ENCODE results near the gene RSBN1.

Gene RSBN1

GRCh38 chr1:113780374-113781146 lies 31.7 kb downstream of the RSBN1 start:
- TF ChIP-seq EZH2phosphoT487 (conservative IDR thresholded peaks at IDR 0.05; ENCODE audit: low read length), result no peak
- no peak for TF ChIP-seq CTCF (IDR thresholded peaks at IDR 0.05; ENCODE audit: insufficient read depth, low read length, poor library complexity, severe bottlenecking)
- Histone ChIP-seq H3K9ac (ENCODE audit: low read length) (no peak overlapping the region), H4K20me1 (ENCODE audit: low read depth, low read length) (no peaks in the 10 kb centered on the region), H2AFZ (ENCODE audit: low read depth, low read length, severe bottlenecking) (no peak overlapping the region), H3F3A (ENCODE audit: insufficient read depth) (peaks cover 14% of the 10 kb centered on the region; the same call in 1 of the 2 replicates), H3K9me2 (replicated peaks; ENCODE audit: insufficient read depth, low read length) (no peaks in the 10 kb centered on the region), H3K4me3 (ENCODE audit: insufficient read depth, low read length, poor library complexity, severe bottlenecking) (no peak overlapping the region), H3K27ac (ENCODE audit: low read depth, low read length) (no peak overlapping the region), H3K79me2 (ENCODE audit: insufficient read depth, low read length) (peaks cover 54% of the 10 kb centered on the region), H3K27me3 (ENCODE audit: low read length) (no peaks in the 10 kb centered on the region), H3K9me3 (ENCODE audit: insufficient read depth, low read length) (no peaks in the 10 kb centered on the region), H3K36me3 (ENCODE audit: low read length) (peaks cover 9% of the 10 kb centered on the region; the same call in 1 of the 2 replicates), H3K4me2 (ENCODE audit: low read depth, low read length, poor library complexity, severe bottlenecking) (peak overlapping the region; percentile 7)

- no peaks in the 10 kb centered on the region for H3K27me3 ChIP-seq (ENCODE audit: low read length)
- no peaks in the 10 kb centered on the region for H3K9me2 ChIP-seq (replicated peaks; ENCODE audit: insufficient read depth, low read length)
- H3K27ac ChIP-seq (ENCODE audit: low read depth, low read length), result no peak overlapping the region
- peaks cover 14% of the 10 kb centered on the region; the same call in 1 of the 2 replicates for H3F3A ChIP-seq (ENCODE audit: insufficient read depth)
- no peak overlapping the region for H2AFZ ChIP-seq (ENCODE audit: low read depth, low read length, severe bottlenecking)
- no peak for TF ChIP-seq EZH2phosphoT487 (conservative IDR thresholded peaks at IDR 0.05; ENCODE audit: low read length)
- no peak overlapping the region for H3K4me3 ChIP-seq (ENCODE audit: insufficient read depth, low read length, poor library complexity, severe bottlenecking)
- H3K79me2 ChIP-seq (ENCODE audit: insufficient read depth, low read length), result peaks cover 53% of the 10 kb centered on the region
- H3K9me3 ChIP-seq (ENCODE audit: insufficient read depth, low read length), result no peaks in the 10 kb centered on the region
- peaks cover 9% of the 10 kb centered on the region; the same call in 1 of the 2 replicates for H3K36me3 ChIP-seq (ENCODE audit: low read length)
- H3K9ac ChIP-seq (ENCODE audit: low read length), result no peak overlapping the region
- no peaks in the 10 kb centered on the region for H4K20me1 ChIP-seq (ENCODE audit: low read depth, low read length)
- no peak overlapping the region for H3K4me2 ChIP-seq (ENCODE audit: low read depth, low read length, poor library complexity, severe bottlenecking)
Measured at GRCh38 chr1:113779542-113779941, 32.7 kb downstream of the RSBN1 start.

- peaks cover 4% of the 10 kb centered on the region; the same call in 1 of the 2 replicates for H3F3A ChIP-seq (ENCODE audit: insufficient read depth)
- H3K27me3 ChIP-seq (ENCODE audit: low read length), result no peaks in the 10 kb centered on the region
- no peak overlapping the region for H3K27ac ChIP-seq (ENCODE audit: low read depth, low read length)
- H3K79me2 ChIP-seq (ENCODE audit: insufficient read depth, low read length), result peaks cover 40% of the 10 kb centered on the region
- H4K20me1 ChIP-seq (ENCODE audit: low read depth, low read length), result no peaks in the 10 kb centered on the region
- H3K9ac ChIP-seq (ENCODE audit: low read length), result no peak overlapping the region
- no peaks in the 10 kb centered on the region for H3K9me3 ChIP-seq (ENCODE audit: insufficient read depth, low read length)
- TF ChIP-seq EZH2phosphoT487 (conservative IDR thresholded peaks at IDR 0.05; ENCODE audit: low read length), result no peak
- TF ChIP-seq CTCF (IDR thresholded peaks at IDR 0.05; ENCODE audit: insufficient read depth, low read length, poor library complexity, severe bottlenecking), result no peak
- no peak overlapping the region for H2AFZ ChIP-seq (ENCODE audit: low read depth, low read length, severe bottlenecking)
- H3K4me3 ChIP-seq (ENCODE audit: insufficient read depth, low read length, poor library complexity, severe bottlenecking), result no peak overlapping the region
- H3K4me2 ChIP-seq (ENCODE audit: low read depth, low read length, poor library complexity, severe bottlenecking), result no peak overlapping the region
- no peaks in the 10 kb centered on the region for H3K9me2 ChIP-seq (replicated peaks; ENCODE audit: insufficient read depth, low read length)
- peaks cover 9% of the 10 kb centered on the region; the same call in 1 of the 2 replicates for H3K36me3 ChIP-seq (ENCODE audit: low read length)
Measured at GRCh38 chr1:113777561-113777960, 34.7 kb downstream of the RSBN1 start.

- Histone ChIP-seq H4K20me1 (ENCODE audit: low read depth, low read length) (no peaks in the 10 kb centered on the region), H2AFZ (ENCODE audit: low read depth, low read length, severe bottlenecking) (no peak overlapping the region), H3K79me2 (ENCODE audit: insufficient read depth, low read length) (no peaks in the 10 kb centered on the region), H3K4me2 (ENCODE audit: low read depth, low read length, poor library complexity, severe bottlenecking) (no peak overlapping the region), H3K27me3 (ENCODE audit: low read length) (no peaks in the 10 kb centered on the region), H3K9me3 (ENCODE audit: insufficient read depth, low read length) (no peaks in the 10 kb centered on the region), H3K9me2 (replicated peaks; ENCODE audit: insufficient read depth, low read length) (no peaks in the 10 kb centered on the region), H3K9ac (ENCODE audit: low read length) (no peak overlapping the region), H3K36me3 (ENCODE audit: low read length) (peaks cover 35% of the 10 kb centered on the region), H3K4me3 (ENCODE audit: insufficient read depth, low read length, poor library complexity, severe bottlenecking) (no peak overlapping the region), H3F3A (ENCODE audit: insufficient read depth) (no peaks in the 10 kb centered on the region), H3K27ac (ENCODE audit: low read depth, low read length) (no peak overlapping the region)
- TF ChIP-seq CTCF (IDR thresholded peaks at IDR 0.05; ENCODE audit: insufficient read depth, low read length, poor library complexity, severe bottlenecking) (no peak), EZH2phosphoT487 (conservative IDR thresholded peaks at IDR 0.05; ENCODE audit: low read length) (no peak)
Measured at GRCh38 chr1:113770031-113770430, 42.2 kb downstream of the RSBN1 start.
